Measurements from ENCODE around the gene DNASE1L2.

- TF ChIP-seq CTCF (conservative IDR thresholded peaks at IDR 0.05 in 1 of 2, IDR thresholded peaks at IDR 0.05 in 1 of 2; ENCODE audit: low read depth in 1 of 2, low read length in 2 of 2) (no peak), EZH2 (IDR thresholded peaks at IDR 0.05; ENCODE audit: low read length, missing control alignments) (no peak)
These were observed 51.8 kb downstream of the DNASE1L2 start for GRCh38 chr16:2287916-2288547.

Data from fibroblast of lung (primary cell).